OCI-LY7 (cell line): ENCODE measurements around the gene LAMP5. TPM values are rescaled to one million over a fixed set of nuclear protein-coding genes. Genes with fewer than 3 reads are reported as not detected.

Experiments
- BruUV-seq: library from RNA; stranded (reverse); fragments of 400-500 nt; replicated peaks from 2 replicates; lab custom pipeline; 2021; lab: Mats Ljungman, UMichigan
- CTCF ChIA-PET: fragments of 300-600 bp; sonication (Branson Sonifier 250); formaldehyde crosslinking; loops from one replicate; lab custom pipeline; 2022; ENCODE audit warnings: antibody characterized with exemption; ENCODE audit not compliant: unreplicated experiment; lab: Charles Lee
- POLR2A ChIA-PET: fragments of 300-600 bp; sonication (Branson Sonifier 250); formaldehyde crosslinking; loops from one replicate; lab custom pipeline; 2022; ENCODE audit warnings: antibody characterized with exemption; lab: Charles Lee
- DNase-seq: peaks from one replicate; pipeline ENCODE4 v3.0.0-alpha.2; 2015; ENCODE audit warnings: low spot score
- H2AFZ ChIP-seq: fragments of 200-600 bp; sonication (generic), shearing (Covaris generic); 2 replicates; pipeline ENCODE4 v1.6.1; 2014; ENCODE audit warnings: mild to moderate bottlenecking, antibody characterized with exemption, low read length, moderate library complexity
- H3K27ac ChIP-seq: fragments of 200-600 bp; sonication (generic); 2 replicates; pipeline ENCODE4 v1.5.1; 2014; ENCODE audit warnings: mixed run types, low read depth, mild to moderate bottlenecking, moderate library complexity, low read length, inconsistent platforms; ENCODE audit not compliant: poor library complexity, severe bottlenecking
- H3K36me3 ChIP-seq: fragments of 200-600 bp; sonication (generic); 2 replicates; pipeline ENCODE4 v1.6.1; 2014; ENCODE audit warnings: mild to moderate bottlenecking, antibody characterized with exemption, low read length, moderate library complexity, mixed read lengths; ENCODE audit not compliant: insufficient read depth
- H3K4me1 ChIP-seq: fragments of 200-600 bp; sonication (generic); 2 replicates; pipeline ENCODE4 v1.5.1; 2014; ENCODE audit warnings: mild to moderate bottlenecking, low read length; ENCODE audit not compliant: insufficient read depth, poor library complexity, severe bottlenecking
- H3K4me2 ChIP-seq: fragments of 200-600 bp; sonication (generic); 2 replicates; pipeline ENCODE4 v1.6.1; 2014; ENCODE audit warnings: mild to moderate bottlenecking, low read length
- H3K4me3 ChIP-seq: fragments of 200-600 bp; sonication (generic); 2 replicates; pipeline ENCODE4 v1.5.1; 2014; ENCODE audit warnings: mild to moderate bottlenecking, low read depth, low read length; ENCODE audit not compliant: poor library complexity, severe bottlenecking
- H3K79me2 ChIP-seq: fragments of 200-600 bp; sonication (generic); 2 replicates; pipeline ENCODE4 v1.6.1; 2016; ENCODE audit warnings: low read depth, mild to moderate bottlenecking, low read length, moderate library complexity, mixed read lengths; ENCODE audit not compliant: insufficient read depth
- H3K9me2 ChIP-seq: fragments of 200-600 bp; sonication (generic); 2 replicates; pipeline ENCODE4 v1.6.1; 2016; ENCODE audit warnings: mild to moderate bottlenecking, low read length, mixed read lengths; ENCODE audit not compliant: insufficient read depth
- H3K9me3 ChIP-seq: fragments of 200-600 bp; sonication (generic); 2 replicates; pipeline ENCODE4 v1.6.1; 2014; ENCODE audit warnings: mild to moderate bottlenecking, mixed run types, low read length, mixed read lengths
- H4K20me1 ChIP-seq: fragments of 200-600 bp; sonication (generic); 2 replicates; pipeline ENCODE4 v1.6.1; 2014; ENCODE audit warnings: mild to moderate bottlenecking, antibody characterized with exemption, low read length, moderate library complexity, mixed read lengths; ENCODE audit not compliant: insufficient read depth
- EZH2phosphoT487 ChIP-seq: fragments of 200-600 bp; sonication (generic); IDR thresholded peaks from 2 replicates; pipeline ENCODE4 v1.6.1; 2018; ENCODE audit warnings: low read depth, borderline replicate concordance, mild to moderate bottlenecking, mixed run types, antibody characterized with exemption, low read length, moderate library complexity, mixed read lengths
- intact Hi-C: fragments of 100-400 bp; cut with micrococcal nuclease; formaldehyde crosslinking; loops from one replicate; pipeline ENCODE4 v1.10.0; 2022; ENCODE audit not compliant: unreplicated experiment
- total RNA-seq, 2 experiments: library from RNA; depleted of rRNA in 1 of 2; stranded (reverse); fragments of >200 nt in 1 of 2; shearing (Covaris generic) in 1 of 2; gene quantifications; 2 replicates each; pipeline ENCODE4 v1.2.3, GENCODE V29; 2014 to 2022
- TF ChIP-seq, protein P1 (sequence below): fragments of 200-600 bp; sonication (generic); conservative IDR thresholded peaks from 2 replicates; pipeline ENCODE4 v1.5.1; 2014; ENCODE audit warnings: mild to moderate bottlenecking, antibody characterized with exemption, low read length, moderate library complexity, mixed read lengths

The LAMP5 gene
- total RNA-seq, 2 experiments from 2014 or later, result not detected

DNA sequence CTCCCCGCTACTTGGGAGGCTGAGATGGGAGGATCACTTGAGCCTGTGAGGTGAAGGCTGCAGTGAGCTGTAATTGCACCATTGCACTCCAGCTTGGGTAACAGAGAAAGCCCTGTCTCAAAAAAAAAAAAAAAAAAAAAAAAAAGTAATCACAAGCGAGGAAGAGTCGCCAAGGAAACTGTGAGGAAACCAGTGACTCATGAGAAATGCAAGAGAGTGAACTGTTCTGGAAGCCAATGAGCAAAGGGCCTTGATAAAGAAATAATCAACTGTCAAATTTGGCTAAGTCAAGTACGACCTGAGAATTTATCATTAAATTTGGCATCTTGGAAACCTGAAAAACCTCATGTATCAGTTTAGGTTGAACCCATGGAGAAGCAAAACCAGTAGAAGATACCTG lies 16.1 kb upstream of the LAMP5 start:
- H3K9me2 ChIP-seq, result no peaks in the 10 kb centered on the region
- H3K4me3 ChIP-seq, result no peak overlapping the region
- no peaks in the 10 kb centered on the region for H3K36me3 ChIP-seq
- H3K4me1 ChIP-seq, result no peaks in the 10 kb centered on the region
- no peak overlapping the region for H3K4me2 ChIP-seq
- BruUV-seq, result no TSS peak
- CTCF ChIA-PET, result no interaction called here
- no peak overlapping the region for H3K27ac ChIP-seq
- H3K79me2 ChIP-seq, result no peaks in the 10 kb centered on the region
- H2AFZ ChIP-seq, result no peak overlapping the region
- no peak for DNase-seq
- no peaks in the 10 kb centered on the region for H4K20me1 ChIP-seq
- POLR2A ChIA-PET, result no interaction called here
- H3K9me3 ChIP-seq, result no peaks in the 10 kb centered on the region
- intact Hi-C loops, result no loop called here
- TF ChIP-seq, protein P1, sequence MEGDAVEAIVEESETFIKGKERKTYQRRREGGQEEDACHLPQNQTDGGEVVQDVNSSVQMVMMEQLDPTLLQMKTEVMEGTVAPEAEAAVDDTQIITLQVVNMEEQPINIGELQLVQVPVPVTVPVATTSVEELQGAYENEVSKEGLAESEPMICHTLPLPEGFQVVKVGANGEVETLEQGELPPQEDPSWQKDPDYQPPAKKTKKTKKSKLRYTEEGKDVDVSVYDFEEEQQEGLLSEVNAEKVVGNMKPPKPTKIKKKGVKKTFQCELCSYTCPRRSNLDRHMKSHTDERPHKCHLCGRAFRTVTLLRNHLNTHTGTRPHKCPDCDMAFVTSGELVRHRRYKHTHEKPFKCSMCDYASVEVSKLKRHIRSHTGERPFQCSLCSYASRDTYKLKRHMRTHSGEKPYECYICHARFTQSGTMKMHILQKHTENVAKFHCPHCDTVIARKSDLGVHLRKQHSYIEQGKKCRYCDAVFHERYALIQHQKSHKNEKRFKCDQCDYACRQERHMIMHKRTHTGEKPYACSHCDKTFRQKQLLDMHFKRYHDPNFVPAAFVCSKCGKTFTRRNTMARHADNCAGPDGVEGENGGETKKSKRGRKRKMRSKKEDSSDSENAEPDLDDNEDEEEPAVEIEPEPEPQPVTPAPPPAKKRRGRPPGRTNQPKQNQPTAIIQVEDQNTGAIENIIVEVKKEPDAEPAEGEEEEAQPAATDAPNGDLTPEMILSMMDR, result no peak
- TF ChIP-seq EZH2phosphoT487, result no peak

DNA sequence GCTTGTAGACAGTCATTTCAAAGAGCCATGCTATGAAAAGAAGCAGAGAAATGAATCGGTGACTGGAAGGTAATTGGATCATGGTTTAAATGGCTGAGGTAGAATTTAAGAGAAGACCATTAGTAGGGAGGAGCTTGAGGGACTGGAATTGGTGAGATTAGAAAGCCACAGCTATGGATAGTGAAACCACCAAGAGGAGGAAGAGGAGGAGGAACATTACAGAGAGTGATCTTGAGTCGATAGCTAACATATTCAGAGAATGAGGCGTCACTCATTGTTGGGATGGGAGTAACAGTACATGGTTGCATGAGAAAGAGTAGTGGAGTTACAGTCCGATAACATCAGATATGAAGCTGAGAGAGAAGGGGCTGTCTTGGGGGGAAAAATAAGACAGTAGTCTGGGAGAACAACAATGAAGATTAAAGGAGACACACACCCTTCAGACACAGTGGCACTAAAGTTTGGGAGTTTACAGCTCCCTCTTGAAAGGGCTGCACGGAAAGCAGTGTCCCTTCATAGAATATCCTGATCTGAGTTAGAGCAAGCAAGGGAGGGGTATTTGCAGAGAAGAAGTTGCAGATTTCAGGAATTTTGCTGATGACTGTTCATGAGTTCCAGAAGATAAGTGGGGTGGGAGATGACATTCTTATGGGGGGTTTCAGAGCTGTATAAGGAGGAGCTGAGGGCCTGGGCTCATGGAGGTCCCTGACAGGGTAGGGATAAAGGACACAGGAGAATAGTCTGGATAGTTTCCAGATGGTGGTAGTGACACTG lies 15.1 kb upstream of the LAMP5 start:
- no peak overlapping the region for H3K4me3 ChIP-seq
- no peak for DNase-seq
- no peaks in the 10 kb centered on the region for H4K20me1 ChIP-seq
- no peaks in the 10 kb centered on the region for H3K36me3 ChIP-seq
- no peaks in the 10 kb centered on the region for H3K79me2 ChIP-seq
- TF ChIP-seq EZH2phosphoT487, result no peak
- TF ChIP-seq, protein P1, result no peak
- H3K9me3 ChIP-seq, result no peaks in the 10 kb centered on the region
- ChIA-PET POLR2A (no interaction called here), CTCF (no interaction called here)
- H3K4me1 ChIP-seq, result no peaks in the 10 kb centered on the region
- no TSS peak for BruUV-seq
- H3K9me2 ChIP-seq, result no peaks in the 10 kb centered on the region
- intact Hi-C loops, result no loop called here
- no peak overlapping the region for H3K4me2 ChIP-seq
- H2AFZ ChIP-seq, result no peak overlapping the region
- H3K27ac ChIP-seq, result no peak overlapping the region

DNA sequence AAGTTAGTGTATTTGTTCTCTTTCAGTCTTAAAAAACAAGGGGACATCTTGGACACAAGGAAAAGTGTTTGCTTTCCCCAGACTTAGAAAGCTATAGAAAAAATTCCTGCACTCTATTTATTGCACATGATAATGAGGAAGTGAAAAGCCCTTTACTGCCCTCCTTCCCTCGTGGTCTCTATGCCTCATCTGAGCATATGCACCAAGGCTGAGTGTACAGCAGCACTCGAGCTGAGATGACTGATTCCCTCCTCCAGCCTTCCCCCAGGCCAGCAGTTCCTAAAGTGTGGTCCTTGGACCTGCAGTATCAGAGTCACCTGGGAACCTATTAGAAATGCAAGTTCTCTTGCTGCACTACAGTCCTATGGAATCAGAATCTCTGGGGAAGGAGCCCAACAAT lies 14.3 kb upstream of the LAMP5 start:
- TF ChIP-seq, protein P1, result no peak
- no peak for TF ChIP-seq EZH2phosphoT487
- Histone ChIP-seq H2AFZ (no peak overlapping the region), H3K9me3 (no peaks in the 10 kb centered on the region), H3K36me3 (no peaks in the 10 kb centered on the region), H3K27ac (no peak overlapping the region), H3K4me3 (no peak overlapping the region), H3K4me1 (no peaks in the 10 kb centered on the region), H3K9me2 (no peaks in the 10 kb centered on the region), H3K79me2 (no peaks in the 10 kb centered on the region), H4K20me1 (no peaks in the 10 kb centered on the region), H3K4me2 (no peak overlapping the region)
- ChIA-PET POLR2A (no interaction called here), CTCF (no interaction called here)
- DNase-seq, result no peak
- BruUV-seq, result no TSS peak
- intact Hi-C loops, result no loop called here
